T-cell (primary cell): ENCODE data around the gene MUCL3. TPM values are rescaled to one million over a fixed set of nuclear protein-coding genes. Genes with fewer than 3 reads are reported as not detected.

Experiments
- ATAC-seq, 4 experiments: fragments of 200-7000 bp in 3 of 4; fragments of 150-1000 bp in 1 of 4; cut with Tn5 transposase; replicated peaks in 1 of 4; 1 replicate in 3 of 4; 2 replicates in 1 of 4; pipeline ENCODE4 v1.10.0; 2021; ENCODE audit warnings: moderate library complexity in 3 of 4, mild to moderate bottlenecking in 2 of 4, moderate number of reproducible peaks in 1 of 4
- CTCF ChIA-PET, 2 donors: fragments of 300-600 bp; sonication (Branson Sonifier 250); formaldehyde crosslinking; loops; one replicate each; lab custom pipeline; 2022; ENCODE audit warnings: antibody characterized with exemption in 2 of 2; lab: Charles Lee
- POLR2A ChIA-PET, 2 donors: fragments of 300-600 bp; sonication (Branson Sonifier 250); formaldehyde crosslinking; loops; one replicate each; lab custom pipeline; 2022; ENCODE audit warnings: antibody characterized with exemption in 2 of 2; lab: Charles Lee
- DNase-seq, 35 experiments: peaks; one replicate each; pipeline versions ENCODE4 v3.0.0 to v3.0.0-alpha.2; 2013 to 2023
- H3K27ac ChIP-seq: one replicate; pipeline ENCODE4 v1.5.1; 2013; ENCODE audit warnings: low read length
- H3K27me3 ChIP-seq, 2 experiments: replicated peaks in 1 of 2; 1 replicate in 1 of 2; 2 replicates in 1 of 2; pipeline versions ENCODE4 v1.6.1 to v1.7.0; 2013; ENCODE audit warnings: low read length in 1 of 2, mixed read lengths in 1 of 2; ENCODE audit not compliant: control insufficient read depth in 2 of 2, insufficient read depth in 2 of 2; ENCODE audit errors: extremely low read depth in 1 of 2
- H3K36me3 ChIP-seq, 2 donors: 1 replicate in 1 of 2; 2 replicates in 1 of 2; pipeline versions ENCODE4 v1.6.1 to v1.7.0; 2013; ENCODE audit warnings: low read length in 1 of 2; ENCODE audit not compliant: control insufficient read depth in 2 of 2, insufficient read depth in 1 of 2; ENCODE audit errors: extremely low read depth in 1 of 2
- H3K4me1 ChIP-seq, 2 experiments: 1 replicate in 1 of 2; 2 replicates in 1 of 2; pipeline versions ENCODE4 v1.6.1 to v1.7.0; 2013; ENCODE audit warnings: low read length in 2 of 2, mixed read lengths in 1 of 2; ENCODE audit not compliant: insufficient read depth in 2 of 2, control insufficient read depth in 1 of 2; ENCODE audit errors: extremely low read depth in 1 of 2
- H3K4me3 ChIP-seq, 2 donors: 1 replicate in 1 of 2; 2 replicates in 1 of 2; pipeline versions ENCODE4 v1.5.1 to v1.7.0; 2013; ENCODE audit warnings: mild to moderate bottlenecking in 2 of 2, low read length in 1 of 2, moderate library complexity in 1 of 2; ENCODE audit not compliant: control insufficient read depth in 1 of 2; ENCODE audit errors: extremely low read depth in 1 of 2
- H3K9me3 ChIP-seq: 2 replicates; pipeline ENCODE4 v1.7.0; 2013
- H3K27ac Mint-ChIP-seq, 2 donors: one replicate each; pipeline ENCODE4 v1.8.0; 2020 to 2021; ENCODE audit warnings: mild to moderate bottlenecking in 2 of 2, mixed read lengths in 2 of 2
- H3K27me3 Mint-ChIP-seq, 2 donors: one replicate each; pipeline ENCODE4 v1.8.0; 2021 to 2022; ENCODE audit warnings: mixed read lengths in 2 of 2
- H3K36me3 Mint-ChIP-seq: one replicate; pipeline ENCODE4 v1.8.0; 2021; ENCODE audit warnings: mixed read lengths
- H3K4me1 Mint-ChIP-seq, 3 donors: one replicate each; pipeline ENCODE4 v1.8.0; 2020 to 2022; ENCODE audit warnings: mixed read lengths in 3 of 3, mild to moderate bottlenecking in 1 of 3
- H3K4me3 Mint-ChIP-seq, 3 donors: one replicate each; pipeline ENCODE4 v1.8.0; 2020 to 2022; ENCODE audit warnings: mild to moderate bottlenecking in 3 of 3, mixed read lengths in 3 of 3, moderate library complexity in 3 of 3
- H3K9me3 Mint-ChIP-seq, 3 donors: one replicate each; pipeline ENCODE4 v1.8.0; 2020 to 2022; ENCODE audit warnings: mixed read lengths in 3 of 3
- WGBS: methylation state at CpG from one replicate; pipeline ENCODE4 v1.1.5; 2013; ENCODE audit warnings: missing lambda C conversion rate; ENCODE audit not compliant: insufficient coverage; 5-methylcytosine and 5-hydroxymethylcytosine counted together
- total RNA-seq, 35 experiments: library from RNA in 6 of 35; stranded (reverse) in 6 of 35; fragments of 120-200 nt in 1 of 35; gene quantifications; one replicate each; pipeline versions ENCODE4 v1.2.1 to v1.2.4 and lab custom pipeline; 2013 to 2026

Gene MUCL3
- total RNA-seq, 5 donors from 2014 or later (not counting 1 experiment from before 2014, with no cell fraction given), result 0.09 TPM; not detected in 4

DNA sequence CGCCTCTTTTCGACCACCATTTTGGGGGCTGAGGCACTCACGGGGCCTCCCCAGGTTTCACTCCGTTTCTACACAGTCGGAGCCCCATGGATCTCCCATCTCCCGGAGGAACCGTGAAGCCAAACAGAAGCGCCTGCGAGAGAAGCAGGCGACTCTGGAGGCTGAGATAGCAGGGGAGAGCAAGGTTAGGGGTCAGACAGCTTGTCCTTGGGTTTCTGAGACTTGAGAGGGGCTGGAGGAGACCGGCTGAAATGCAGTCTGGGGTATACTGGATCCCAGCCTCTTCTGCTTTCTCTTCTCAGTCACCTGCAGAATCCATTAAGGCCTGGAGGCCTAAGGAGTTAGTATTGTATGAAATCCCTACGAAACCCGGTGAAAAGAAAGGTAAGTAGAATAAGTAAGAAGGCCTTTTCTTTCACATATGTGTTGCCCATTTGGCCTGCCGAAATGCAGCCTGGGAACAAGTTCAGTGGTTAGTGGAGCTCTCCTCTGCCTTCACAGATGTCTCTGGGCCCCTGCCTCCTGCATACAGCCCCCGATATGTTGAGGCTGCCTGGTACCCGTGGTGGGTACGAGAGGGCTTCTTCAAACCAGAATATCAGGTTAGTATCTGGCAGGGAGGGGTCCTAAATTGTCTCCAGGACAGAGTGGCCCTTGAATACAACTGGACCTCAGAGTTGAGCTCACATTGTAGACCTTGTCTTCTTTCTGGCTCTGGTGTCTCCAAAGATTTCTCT, 25.8 kb upstream of the MUCL3 start:
- Histone ChIP-seq H3K36me3 (peaks cover 13 to 45% of the 10 kb centered on the region in 2 donors), H3K4me1 (peaks cover 4 to 24% of the 10 kb centered on the region in 2 experiments), H3K9me3 (no peaks in the 10 kb centered on the region), H3K4me3 (peak overlapping the region; percentile 73 to 85), H3K27me3 (no peaks in the 10 kb centered on the region), H3K27ac (no peak overlapping the region)
- CTCF ChIA-PET, result interaction anchor here (1.2 to 4.1 kb wide), 5 partner anchors 165 to 172 kb away, joined by 4 to 18 read pairs (median 4); no protein-coding TSS in a partner anchor
- H3K4me3 Mint-ChIP-seq, result peak overlapping the region; percentile 78 to 96 (median 85)
- peaks cover 44% of the 10 kb centered on the region for H3K36me3 Mint-ChIP-seq
- peak in 2 of 35 experiments; percentile 11 to 16 for DNase-seq
- no peaks in the 10 kb centered on the region for H3K27me3 Mint-ChIP-seq
- H3K4me1 Mint-ChIP-seq, result peaks cover 31 to 37% (median 35%) of the 10 kb centered on the region in 3 donors
- H3K9me3 Mint-ChIP-seq, result no peaks in the 10 kb centered on the region
- H3K27ac Mint-ChIP-seq, result peak overlapping the region; percentile 85 to 89
- POLR2A ChIA-PET, result interaction anchor here (0.5 to 0.6 kb wide), 2 partner anchors 9 to 135 kb away, joined by 3 read pairs; no protein-coding TSS in a partner anchor
- ATAC-seq, result no peak
- WGBS, result 72% methylated on average over 14 of the region's 17 CpGs

DNA sequence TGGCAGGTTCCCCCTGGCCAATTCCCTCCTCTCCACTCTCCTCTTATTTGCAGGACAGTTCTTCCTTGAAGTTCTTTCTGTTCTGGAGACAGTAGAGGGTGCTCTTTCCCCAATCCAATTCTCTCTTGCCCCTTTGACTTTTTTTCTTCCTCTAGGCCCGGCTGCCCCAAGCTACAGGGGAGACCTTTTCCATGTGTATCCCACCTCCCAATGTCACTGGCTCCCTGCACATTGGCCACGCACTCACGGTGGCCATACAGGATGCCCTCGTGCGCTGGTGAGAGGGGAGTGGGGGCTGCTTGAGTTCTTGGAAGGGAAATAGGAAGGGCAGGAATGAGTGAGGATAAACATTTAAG, 25.2 kb upstream of the MUCL3 start:
- Mint-ChIP-seq H3K27me3 (no peaks in the 10 kb centered on the region), H3K4me1 (peaks cover 31 to 37% (median 35%) of the 10 kb centered on the region in 3 donors), H3K36me3 (peaks cover 49% of the 10 kb centered on the region), H3K4me3 (peak overlapping the region; percentile 71 to 85 (median 78)), H3K27ac (peak overlapping the region; percentile 23 to 73), H3K9me3 (no peaks in the 10 kb centered on the region)
- Histone ChIP-seq H3K9me3 (no peaks in the 10 kb centered on the region), H3K4me1 (peaks cover 4 to 24% of the 10 kb centered on the region in 2 experiments), H3K27me3 (no peaks in the 10 kb centered on the region), H3K27ac (no peak overlapping the region), H3K4me3 (no peak overlapping the region), H3K36me3 (peaks cover 13 to 49% of the 10 kb centered on the region in 2 donors)
- ATAC-seq (no peak), DNase-seq (peak in 4 of 35 experiments; percentile 6 to 57 (median 14))
- ChIA-PET CTCF (interaction anchor here (1.2 to 4.1 kb wide), 5 partner anchors 164 to 172 kb away, joined by 4 to 18 read pairs (median 4); no protein-coding TSS in a partner anchor), POLR2A (interaction anchor here in 1 of 2 donors (0.5 kb wide), 1 partner anchor 134 kb away, joined by 3 read pairs; no protein-coding TSS in a partner anchor)
- 67% methylated on average over 3 of the region's 5 CpGs for WGBS

- ATAC-seq (no peak), DNase-seq (no peak)
- CTCF ChIA-PET, result interaction anchor here in 1 of 2 donors (4.1 kb wide), 1 partner anchor 163 kb away, joined by 18 read pairs; no protein-coding TSS in a partner anchor
- Mint-ChIP-seq H3K4me1 (peaks cover 31 to 35% (median 35%) of the 10 kb centered on the region in 3 donors), H3K9me3 (no peaks in the 10 kb centered on the region), H3K4me3 (no peak overlapping the region), H3K36me3 (peaks cover 45% of the 10 kb centered on the region), H3K27ac (no peak overlapping the region), H3K27me3 (no peaks in the 10 kb centered on the region)
- 96% methylated on average over 7 of the region's 7 CpGs for WGBS
- H3K4me1 ChIP-seq, result peaks cover 4 to 24% of the 10 kb centered on the region in 2 experiments
- no peak overlapping the region for H3K27ac ChIP-seq
- H3K9me3 ChIP-seq, result no peaks in the 10 kb centered on the region
- no peak overlapping the region for H3K4me3 ChIP-seq
- peaks cover 21 to 52% of the 10 kb centered on the region in 2 donors for H3K36me3 ChIP-seq
- H3K27me3 ChIP-seq, result no peaks in the 10 kb centered on the region
- POLR2A ChIA-PET, result no interaction called here
Observed at GRCh38 chr6:30917041-30917440, 23.7 kb upstream of the MUCL3 start.

DNA sequence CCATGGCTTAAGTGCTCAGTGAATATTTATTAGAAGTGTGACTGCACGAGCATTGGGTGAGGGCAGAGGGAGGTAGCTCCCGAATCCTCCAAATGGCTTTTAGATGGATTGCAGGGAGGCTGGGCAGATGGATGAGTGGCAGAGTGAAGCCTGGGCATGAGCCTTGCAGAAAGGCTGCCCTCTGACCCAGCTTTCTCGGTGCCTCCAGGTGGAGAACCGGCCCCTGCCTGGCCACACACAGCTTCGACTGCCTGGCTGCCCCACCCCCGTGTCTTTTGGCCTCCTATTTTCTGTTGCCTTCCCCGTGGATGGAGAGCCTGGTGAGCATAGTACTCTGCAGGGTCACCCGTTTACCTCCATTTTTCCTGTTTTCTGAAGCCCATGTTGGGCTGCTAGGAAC, 23.3 kb upstream of the MUCL3 start:
- DNase-seq, result no peak
- no peak for ATAC-seq
- H3K9me3 Mint-ChIP-seq, result no peaks in the 10 kb centered on the region
- Histone ChIP-seq H3K36me3 (peaks cover 22 to 54% of the 10 kb centered on the region in 2 donors), H3K4me3 (no peak overlapping the region), H3K27ac (no peak overlapping the region), H3K27me3 (no peaks in the 10 kb centered on the region), H3K4me1 (peaks cover 4 to 24% of the 10 kb centered on the region in 2 experiments), H3K9me3 (no peaks in the 10 kb centered on the region)
- CTCF ChIA-PET, result no interaction called here
- H3K36me3 Mint-ChIP-seq, result peaks cover 46% of the 10 kb centered on the region
- WGBS, result 98% methylated on average over 7 of the region's 8 CpGs
- H3K4me1 Mint-ChIP-seq, result peaks cover 31 to 35% (median 35%) of the 10 kb centered on the region in 3 donors
- H3K27me3 Mint-ChIP-seq, result no peaks in the 10 kb centered on the region
- POLR2A ChIA-PET, result no interaction called here
- H3K4me3 Mint-ChIP-seq, result no peak overlapping the region
- H3K27ac Mint-ChIP-seq, result no peak overlapping the region

DNA sequence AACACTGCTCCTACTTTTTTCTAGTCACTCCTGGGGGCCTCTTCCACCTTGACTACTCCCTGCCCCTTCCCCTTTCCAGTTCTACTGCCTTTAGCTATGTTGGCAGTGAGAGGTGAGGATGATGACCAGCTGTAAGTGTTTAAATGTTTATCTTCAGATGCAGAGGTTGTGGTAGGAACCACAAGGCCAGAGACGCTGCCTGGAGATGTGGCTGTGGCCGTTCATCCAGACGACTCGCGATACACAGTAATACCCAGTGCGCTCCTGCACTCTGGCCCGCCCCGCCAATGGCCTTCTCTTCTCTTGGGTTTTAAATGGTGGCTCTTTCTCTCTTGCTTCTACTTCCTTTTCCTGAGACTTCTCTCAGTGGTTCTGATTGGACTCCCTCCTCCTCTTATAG, 22.1 kb upstream of the MUCL3 start:
- WGBS, result 60% methylated on average over 1 of the region's 8 CpGs
- no peaks in the 10 kb centered on the region for H3K9me3 ChIP-seq
- DNase-seq, result no peak
- H3K27me3 ChIP-seq, result no peaks in the 10 kb centered on the region
- CTCF ChIA-PET, result interaction anchor here in 1 of 2 donors (0.6 kb wide), 1 partner anchor 14 kb away, joined by 5 read pairs; no protein-coding TSS in a partner anchor
- no peaks in the 10 kb centered on the region for H3K9me3 Mint-ChIP-seq
- H3K36me3 ChIP-seq, result peaks cover 32 to 65% of the 10 kb centered on the region in 2 donors
- no peak for ATAC-seq
- no peaks in the 10 kb centered on the region for H3K27me3 Mint-ChIP-seq
- H3K4me3 Mint-ChIP-seq, result no peak overlapping the region
- no peak overlapping the region for H3K4me3 ChIP-seq
- H3K27ac Mint-ChIP-seq, result no peak overlapping the region
- POLR2A ChIA-PET, result no interaction called here
- no peak overlapping the region for H3K27ac ChIP-seq
- H3K4me1 ChIP-seq, result peaks cover 4 to 18% of the 10 kb centered on the region in 2 experiments
- H3K36me3 Mint-ChIP-seq, result peaks cover 56% of the 10 kb centered on the region
- peaks cover 26 to 28% (median 27%) of the 10 kb centered on the region in 3 donors for H3K4me1 Mint-ChIP-seq

DNA sequence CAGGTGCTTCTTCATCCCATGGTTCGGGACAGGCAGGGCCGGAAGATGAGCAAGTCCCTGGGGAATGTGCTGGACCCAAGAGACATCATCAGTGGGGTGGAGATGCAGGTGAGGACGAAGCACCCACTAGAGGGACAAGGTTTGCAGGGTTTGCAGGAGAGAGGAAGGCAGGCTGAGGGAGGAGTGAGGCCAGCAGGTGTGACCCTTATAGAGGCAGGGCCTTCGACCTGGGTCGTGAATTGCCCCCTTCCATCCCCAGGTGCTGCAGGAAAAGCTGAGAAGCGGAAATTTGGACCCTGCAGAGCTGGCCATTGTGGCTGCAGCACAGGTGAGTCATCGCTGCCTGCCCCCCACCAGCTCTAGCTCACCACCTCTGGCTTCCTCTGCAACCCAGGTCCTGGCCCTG, 18.3 kb upstream of the MUCL3 start:
- Histone ChIP-seq H3K4me1 (no peaks in the 10 kb centered on the region), H3K27ac (no peak overlapping the region), H3K9me3 (no peaks in the 10 kb centered on the region), H3K4me3 (no peak overlapping the region), H3K27me3 (no peaks in the 10 kb centered on the region), H3K36me3 (peaks cover 31 to 82% of the 10 kb centered on the region in 2 donors)
- Mint-ChIP-seq H3K4me1 (peaks cover 0 to 3% (median 0%) of the 10 kb centered on the region in 3 donors), H3K36me3 (peaks cover 63% of the 10 kb centered on the region), H3K27ac (no peak overlapping the region), H3K9me3 (no peaks in the 10 kb centered on the region), H3K27me3 (no peaks in the 10 kb centered on the region), H3K4me3 (no peak overlapping the region)
- ChIA-PET CTCF (no interaction called here), POLR2A (no interaction called here)
- no peak for DNase-seq
- 96% methylated on average over 5 of the region's 7 CpGs for WGBS
- no peak for ATAC-seq
